Lung (tissue), 12 donors: Measurements from ENCODE around the gene GADD45G. TPM values are rescaled to one million over a fixed set of nuclear protein-coding genes. Genes with fewer than 3 reads are reported as not detected.
A peak's percentile ranks its signal among the peaks of the same experiment; 100 is the strongest.

Experiments
- ATAC-seq: fragments of 200-7000 bp; cut with Tn5 transposase; one replicate; pipeline ENCODE4 v1.9.1; 2020; ENCODE audit warnings: moderate number of reproducible peaks; ENCODE audit not compliant: insufficient read depth, low FRiP score
- DNase-seq, 3 donors: peaks; one replicate each; pipeline ENCODE4 v3.0.0-alpha.2; 2013 to 2017
- H3K27ac ChIP-seq, 2 donors: one replicate each; pipeline ENCODE4 v1.5.1; 2013; ENCODE audit warnings: mild to moderate bottlenecking in 2 of 2, moderate library complexity in 2 of 2, control low read depth in 1 of 2, inconsistent platforms in 1 of 2, low read depth in 1 of 2, low read length in 1 of 2
- H3K27me3 ChIP-seq, 3 donors: one replicate each; pipeline ENCODE4 v1.5.1; 2013; ENCODE audit warnings: low read length in 2 of 3; ENCODE audit not compliant: control insufficient read depth in 3 of 3, insufficient read depth in 3 of 3
- H3K36me3 ChIP-seq, 4 donors: one replicate each; pipeline ENCODE4 v1.5.1; 2013; ENCODE audit warnings: low read length in 4 of 4, mild to moderate bottlenecking in 1 of 4, moderate library complexity in 1 of 4; ENCODE audit not compliant: control insufficient read depth in 4 of 4, insufficient read depth in 4 of 4
- H3K4me1 ChIP-seq, 5 donors: one replicate each; pipeline ENCODE4 v1.5.1; 2013; ENCODE audit warnings: low read length in 5 of 5, mild to moderate bottlenecking in 2 of 5, moderate library complexity in 1 of 5; ENCODE audit not compliant: control insufficient read depth in 5 of 5, insufficient read depth in 5 of 5
- H3K4me3 ChIP-seq: one replicate; pipeline ENCODE4 v1.5.1; 2013; ENCODE audit warnings: mild to moderate bottlenecking, control low read depth, moderate library complexity
- H3K9ac ChIP-seq, 2 donors: one replicate each; pipeline ENCODE4 v1.5.1; 2013; ENCODE audit warnings: low read length in 2 of 2, control low read depth in 1 of 2; ENCODE audit not compliant: insufficient read depth in 1 of 2
- H3K9me3 ChIP-seq, 4 donors: one replicate each; pipeline ENCODE4 v1.5.1; 2013; ENCODE audit warnings: low read length in 3 of 4, mild to moderate bottlenecking in 1 of 4, moderate library complexity in 1 of 4; ENCODE audit not compliant: control insufficient read depth in 4 of 4, insufficient read depth in 3 of 4
- WGBS, 2 donors: extraction: QIAGEN DNeasy Blood & Tissue Kit; methylation state at CpG; one replicate each; pipeline ENCODE4 v1.1.7; 2013; 5-methylcytosine and 5-hydroxymethylcytosine counted together
- polyA plus RNA-seq, 2 donors: library from polyadenylated mRNA; stranded (reverse); fragments of 200-250 nt; gene quantifications; one replicate each; pipeline ENCODE4 v1.2.1, GENCODE V29; 2013
- total RNA-seq, 2 donors: library from RNA; depleted of rRNA in 1 of 2; stranded (reverse); fragments of >200 nt in 1 of 2; gene quantifications; one replicate each; pipeline ENCODE4 v1.2.1, GENCODE V29; 2014 to 2021
- TF ChIP-seq, protein P1 (sequence below): IDR thresholded peaks from 2 replicates; pipeline ENCODE4 v1.5.1; 2012; ENCODE audit warnings: mild to moderate bottlenecking; ENCODE audit errors: control extremely low read depth, extremely low read depth
- donor health status: control.
- donor health status: control.
- donor health status: Bipolar disorder and iron deficiency.
- donor health status: healthy.
- donor health status: DM: yes; HTN: yes; CAD: no.

Gene GADD45G
- total and polyA plus RNA-seq, 4 donors, result 9.9 to 70.3 (median 33.5) TPM

GRCh38 chr9:89593727-89594427 lies 10.9 kb upstream of the GADD45G start:
- H3K36me3 ChIP-seq, result no peaks in the 10 kb centered on the region
- H3K9me3 ChIP-seq, result no peaks in the 10 kb centered on the region
- DNase-seq, result peak in 2 of 3 donors; percentile 20 to 47
- H3K27ac ChIP-seq, result no peak overlapping the region
- H3K27me3 ChIP-seq, result no peaks in the 10 kb centered on the region
- H3K4me3 ChIP-seq, result no peak overlapping the region
- ATAC-seq, result no peak
- no peak overlapping the region for H3K9ac ChIP-seq
- peaks cover 0 to 15% (median 0%) of the 10 kb centered on the region in 5 donors for H3K4me1 ChIP-seq
- TF ChIP-seq, protein P1, sequence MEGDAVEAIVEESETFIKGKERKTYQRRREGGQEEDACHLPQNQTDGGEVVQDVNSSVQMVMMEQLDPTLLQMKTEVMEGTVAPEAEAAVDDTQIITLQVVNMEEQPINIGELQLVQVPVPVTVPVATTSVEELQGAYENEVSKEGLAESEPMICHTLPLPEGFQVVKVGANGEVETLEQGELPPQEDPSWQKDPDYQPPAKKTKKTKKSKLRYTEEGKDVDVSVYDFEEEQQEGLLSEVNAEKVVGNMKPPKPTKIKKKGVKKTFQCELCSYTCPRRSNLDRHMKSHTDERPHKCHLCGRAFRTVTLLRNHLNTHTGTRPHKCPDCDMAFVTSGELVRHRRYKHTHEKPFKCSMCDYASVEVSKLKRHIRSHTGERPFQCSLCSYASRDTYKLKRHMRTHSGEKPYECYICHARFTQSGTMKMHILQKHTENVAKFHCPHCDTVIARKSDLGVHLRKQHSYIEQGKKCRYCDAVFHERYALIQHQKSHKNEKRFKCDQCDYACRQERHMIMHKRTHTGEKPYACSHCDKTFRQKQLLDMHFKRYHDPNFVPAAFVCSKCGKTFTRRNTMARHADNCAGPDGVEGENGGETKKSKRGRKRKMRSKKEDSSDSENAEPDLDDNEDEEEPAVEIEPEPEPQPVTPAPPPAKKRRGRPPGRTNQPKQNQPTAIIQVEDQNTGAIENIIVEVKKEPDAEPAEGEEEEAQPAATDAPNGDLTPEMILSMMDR, result peak; percentile 29
- WGBS, 2 donors, result 58% methylated on average over 14 of the region's 14 CpGs

DNA sequence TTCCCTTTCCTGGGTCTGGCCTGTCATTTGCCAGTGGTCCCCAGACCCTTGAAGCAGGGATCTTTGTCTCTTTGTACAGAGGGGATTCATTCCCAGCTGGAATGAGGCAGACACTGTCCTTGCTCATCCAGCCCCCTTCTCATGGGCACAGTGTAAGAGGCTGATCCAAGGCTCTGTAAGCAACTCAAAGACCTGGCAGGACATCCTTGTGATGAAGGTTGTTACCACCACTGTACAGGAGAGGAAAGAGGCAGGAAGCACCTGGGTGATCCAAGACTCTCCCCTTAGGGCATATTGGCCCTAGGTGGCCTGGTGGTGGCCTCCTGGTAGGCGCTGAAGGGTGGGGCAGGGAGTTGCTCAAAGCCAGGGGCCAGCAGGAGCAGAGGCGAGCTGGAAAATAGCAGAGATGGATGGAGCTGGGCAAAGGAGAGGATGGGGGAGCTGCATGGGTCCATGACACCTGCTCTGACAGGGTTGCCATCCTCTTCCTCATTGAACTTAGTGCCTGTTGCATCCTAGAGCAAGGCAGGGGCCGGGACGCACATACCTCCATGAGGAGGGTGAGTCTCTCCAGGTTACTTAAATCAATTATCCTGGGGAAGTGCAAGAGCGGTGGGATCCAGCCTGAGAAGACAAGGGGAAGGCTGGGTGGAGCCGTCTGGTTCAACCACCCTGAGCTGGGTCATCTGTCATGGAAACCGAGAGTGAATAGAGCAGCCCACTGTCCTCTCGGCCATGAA lies 9.8 kb upstream of the GADD45G start:
- Histone ChIP-seq H3K4me1 (peaks cover 0 to 15% (median 0%) of the 10 kb centered on the region in 5 donors), H3K4me3 (no peak overlapping the region), H3K36me3 (no peaks in the 10 kb centered on the region), H3K9me3 (no peaks in the 10 kb centered on the region), H3K27me3 (no peaks in the 10 kb centered on the region), H3K27ac (no peak overlapping the region), H3K9ac (no peak overlapping the region)
- WGBS, 2 donors, result 87 to 93% methylated on average over 8 of the region's 8 CpGs
- DNase-seq (no peak), ATAC-seq (no peak)
- TF ChIP-seq, protein P1, result no peak

- Histone ChIP-seq H3K36me3 (no peaks in the 10 kb centered on the region), H3K4me3 (no peak overlapping the region), H3K27ac (no peak overlapping the region), H3K27me3 (no peaks in the 10 kb centered on the region), H3K9me3 (no peaks in the 10 kb centered on the region), H3K4me1 (peaks cover 0 to 15% (median 0%) of the 10 kb centered on the region in 5 donors), H3K9ac (no peak overlapping the region)
- ATAC-seq, result no peak
- DNase-seq, result no peak
- WGBS, 2 donors, result 90 to 92% methylated on average over 3 of the region's 3 CpGs
- TF ChIP-seq, protein P1, result no peak
Measured at GRCh38 chr9:89595646-89596045, 9.2 kb upstream of the GADD45G start.
